HG02970 (cell line): Measurements from ENCODE around the gene KCTD20.
"Not testable (repeated sequence)": the region's sequence is repeated elsewhere in the genome, so short reads cannot be mapped to it uniquely, and the experiment has no call there.

Experiments used
- ATAC-seq: cut with Tn5 transposase; IDR thresholded peaks from one replicate; pipeline ENCODE4 v1.9.1; 2021; ENCODE audit warnings: mild to moderate bottlenecking, moderate library complexity, moderate number of reproducible peaks; ENCODE audit not compliant: unreplicated experiment, low FRiP score

The KCTD20 gene

GRCh38 chr6:36442671-36443470 lies at the start of gene KCTD20, which contains the start of gene PXT1:
Gene KCTD20, plus strand, starts transcription at chr6:36443000. Its CDS starts 27,098 bp downstream, at chr6:36470098.
Gene PXT1, minus strand, starts transcription at chr6:36442854. Its CDS starts 16,772 bp downstream, at chr6:36426082.
- peak; percentile 76 for ATAC-seq

- no peak for ATAC-seq
Measured at GRCh38 chr6:36399970-36400369, 42.8 kb upstream of the KCTD20 start.

- no peak for ATAC-seq
Measured at GRCh38 chr6:36402481-36402880, 40.3 kb upstream of the KCTD20 start.

GRCh38 chr6:36404164-36404563 lies 38.6 kb upstream of the KCTD20 start:
- no peak for ATAC-seq

GRCh38 chr6:36409718-36410117 lies 33.1 kb upstream of the KCTD20 start:
- ATAC-seq = not testable (repeated sequence)

- ATAC-seq = no peak
Measured at GRCh38 chr6:36413489-36414480, 29.0 kb upstream of the KCTD20 start.

- ATAC-seq = no peak
Measured at GRCh38 chr6:36414481-36414880, 28.3 kb upstream of the KCTD20 start.

GRCh38 chr6:36418558-36418957 lies 24.2 kb upstream of the KCTD20 start:
- ATAC-seq = no peak

- no peak for ATAC-seq
Measured at GRCh38 chr6:36419310-36419709, 23.5 kb upstream of the KCTD20 start.

GRCh38 chr6:36422714-36423100 lies 20.1 kb upstream of the KCTD20 start:
- ATAC-seq = no peak

GRCh38 chr6:36423101-36423824 lies 19.5 kb upstream of the KCTD20 start:
- ATAC-seq = peak; percentile 94

GRCh38 chr6:36426622-36427021 lies 16.2 kb upstream of the KCTD20 start:
- no peak for ATAC-seq

- ATAC-seq = no peak
Measured at GRCh38 chr6:36428911-36429310, 13.9 kb upstream of the KCTD20 start.

- no peak for ATAC-seq
Measured at GRCh38 chr6:36430351-36430750, 12.4 kb upstream of the KCTD20 start.

- no peak for ATAC-seq
Measured at GRCh38 chr6:36431197-36431596, 11.6 kb upstream of the KCTD20 start.

GRCh38 chr6:36432151-36432671 lies 10.6 kb upstream of the KCTD20 start:
- ATAC-seq = no peak

- no peak for ATAC-seq
Measured at GRCh38 chr6:36436466-36436865, 6.3 kb upstream of the KCTD20 start.

GRCh38 chr6:36441307-36441894 lies 1.4 kb upstream of the KCTD20 start:
- peak; percentile 39 for ATAC-seq

GRCh38 chr6:36442103-36442670 lies 613 bp upstream of the KCTD20 start:
- ATAC-seq = no peak
